ENCODE data around the gene SUPT5H.
"Not testable (repeated sequence)": the region's sequence is repeated elsewhere in the genome, so short reads cannot be mapped to it uniquely, and the experiment has no call there.

Gene SUPT5H

GRCh38 chr19:39425744-39426143 lies 19.6 kb upstream of the SUPT5H start:
- DNase-seq (ENCODE audit: low read depth in 2 of 2), result no peak

- DNase-seq (ENCODE audit: low read depth in 2 of 2), result no peak
Observed at GRCh38 chr19:39426170-39426569, 19.2 kb upstream of the SUPT5H start.

- DNase-seq (ENCODE audit: low read depth in 2 of 2), result no peak
Observed at GRCh38 chr19:39427707-39428106, 17.7 kb upstream of the SUPT5H start.

GRCh38 chr19:39428283-39429112 lies 16.9 kb upstream of the SUPT5H start:
- no peak for DNase-seq (ENCODE audit: low read depth in 2 of 2)

- DNase-seq (ENCODE audit: low read depth in 2 of 2), result peak; percentile 58 to 68
Observed at GRCh38 chr19:39430675-39431593, 14.4 kb upstream of the SUPT5H start.

GRCh38 chr19:39432677-39433025 lies 12.7 kb upstream of the SUPT5H start:
- DNase-seq (ENCODE audit: low read depth in 2 of 2), result no peak

- no peak for DNase-seq (ENCODE audit: low read depth in 2 of 2)
Observed at GRCh38 chr19:39433480-39434079, 11.8 kb upstream of the SUPT5H start.

GRCh38 chr19:39434123-39435076 lies 11.0 kb upstream of the SUPT5H start:
- no peak for DNase-seq (ENCODE audit: low read depth in 2 of 2)

GRCh38 chr19:39435499-39436349 lies 9.7 kb upstream of the SUPT5H start, which contains the start of gene RPS16:
RPS16 (minus strand) TSS chr19:39435949; CDS start chr19:39435895, 54 bp downstream.
- DNase-seq (ENCODE audit: low read depth in 2 of 2), result peak; percentile 99

GRCh38 chr19:39436350-39436716 lies 9.0 kb upstream of the SUPT5H start:
- no peak for DNase-seq (ENCODE audit: low read depth in 2 of 2)

- no peak for DNase-seq (ENCODE audit: low read depth in 2 of 2)
Observed at GRCh38 chr19:39438270-39438934, 7.0 kb upstream of the SUPT5H start.

- no peak for DNase-seq (ENCODE audit: low read depth in 2 of 2)
Observed at GRCh38 chr19:39444598-39445195, 685 bp upstream of the SUPT5H start.

GRCh38 chr19:39446365-39447084 lies 1.1 kb downstream of the SUPT5H start:
- DNase-seq (ENCODE audit: low read depth in 2 of 2), result no peak

- peak in 1 of 2 donors; percentile 18 for DNase-seq (ENCODE audit: low read depth in 2 of 2)
Observed at GRCh38 chr19:39448271-39448670, 2.9 kb downstream of the SUPT5H start.

GRCh38 chr19:39449116-39449797 lies 3.9 kb downstream of the SUPT5H start:
- DNase-seq (ENCODE audit: low read depth in 2 of 2), result no peak

- DNase-seq (ENCODE audit: low read depth in 2 of 2), result not testable (repeated sequence)
Observed at GRCh38 chr19:39451257-39451656, 5.9 kb downstream of the SUPT5H start.

- DNase-seq (ENCODE audit: low read depth in 2 of 2), result no peak
Observed at GRCh38 chr19:39463403-39463802, 18.0 kb downstream of the SUPT5H start.

Data from stimulated activated CD8-positive, alpha-beta memory T cell treated with anti-CD3 and anti-CD28 coated beads, Interleukin-15, amount 100 ng/mL, for 48 hours (primary cell).